Immature natural killer cell (primary cell): ENCODE measurements around the gene ZNF485. TPM values are rescaled to one million over a fixed set of nuclear protein-coding genes. Genes with fewer than 3 reads are reported as not detected.

Source experiments
- DNase-seq, 3 donors: peaks; one replicate each; pipeline ENCODE4 v3.0.0; 2022; ENCODE audit warnings: mixed read lengths in 1 of 3
- H3K27ac Mint-ChIP-seq, 6 donors: one replicate each; pipeline ENCODE4 v1.8.0; 2020; ENCODE audit warnings: mixed read lengths in 6 of 6, mild to moderate bottlenecking in 5 of 6, inconsistent platforms in 4 of 6, moderate library complexity in 3 of 6
- H3K27me3 Mint-ChIP-seq, 3 donors: one replicate each; pipeline ENCODE4 v1.8.0; 2020 to 2021; ENCODE audit warnings: low read depth in 3 of 3, mild to moderate bottlenecking in 3 of 3, mixed read lengths in 3 of 3, moderate library complexity in 3 of 3, inconsistent platforms in 1 of 3
- H3K36me3 Mint-ChIP-seq, 3 donors: one replicate each; pipeline ENCODE4 v1.8.0; 2020; ENCODE audit warnings: mixed read lengths in 3 of 3, inconsistent platforms in 2 of 3, mild to moderate bottlenecking in 2 of 3
- H3K4me1 Mint-ChIP-seq, 2 donors: one replicate each; pipeline ENCODE4 v1.8.0; 2020; ENCODE audit warnings: inconsistent platforms in 2 of 2, mild to moderate bottlenecking in 2 of 2, mixed read lengths in 2 of 2, moderate library complexity in 1 of 2
- H3K4me3 Mint-ChIP-seq, 5 donors: one replicate each; pipeline ENCODE4 v1.8.0; 2020; ENCODE audit warnings: mild to moderate bottlenecking in 5 of 5, mixed read lengths in 5 of 5, inconsistent platforms in 3 of 5, moderate library complexity in 3 of 5
- H3K9me3 Mint-ChIP-seq, 6 donors: one replicate each; pipeline ENCODE4 v1.8.0; 2020; ENCODE audit warnings: mild to moderate bottlenecking in 6 of 6, mixed read lengths in 6 of 6, inconsistent platforms in 4 of 6, moderate library complexity in 3 of 6
- polyA plus RNA-seq, 3 donors: library from polyadenylated mRNA; unstranded; fragments of 300-500 nt; fragmentation: Illumina TruSeq; gene quantifications; one replicate each; pipeline ENCODE4 v1.2.3, GENCODE V29; 2021

Gene ZNF485
- polyA plus RNA-seq, 3 donors from 2014 or later, result 2.4 to 6.4 TPM; not detected in 1

DNA sequence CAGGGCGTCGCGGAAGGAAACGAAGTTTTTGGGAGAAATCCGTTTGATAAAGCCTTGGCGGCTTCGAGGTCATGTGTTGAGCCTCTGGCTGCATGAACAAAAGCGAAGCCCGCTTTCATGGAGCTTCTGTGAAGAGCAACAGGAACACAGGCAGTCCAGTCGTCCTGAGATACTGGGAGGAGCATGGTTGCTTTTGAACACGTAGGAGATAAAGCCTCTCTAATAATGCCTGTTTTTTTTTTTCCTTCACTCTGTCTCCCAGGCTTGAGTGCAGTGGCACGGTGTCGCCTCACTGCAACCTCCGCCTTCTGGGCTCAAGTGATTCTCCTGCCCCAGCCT, 42.9 kb downstream of the ZNF485 start:
- Mint-ChIP-seq H3K4me1 (peaks cover 26 to 37% of the 10 kb centered on the region in 2 donors), H3K27ac (peak overlapping the region; percentile 81 to 92 (median 90)), H3K9me3 (peaks cover 22 to 33% (median 29%) of the 10 kb centered on the region in 6 donors), H3K27me3 (peaks cover 2 to 6% (median 6%) of the 10 kb centered on the region in 3 donors), H3K4me3 (peak overlapping the region; percentile 82 to 96 (median 94)), H3K36me3 (peaks cover 26 to 31% (median 27%) of the 10 kb centered on the region in 3 donors)
- DNase-seq, result no peak

DNA sequence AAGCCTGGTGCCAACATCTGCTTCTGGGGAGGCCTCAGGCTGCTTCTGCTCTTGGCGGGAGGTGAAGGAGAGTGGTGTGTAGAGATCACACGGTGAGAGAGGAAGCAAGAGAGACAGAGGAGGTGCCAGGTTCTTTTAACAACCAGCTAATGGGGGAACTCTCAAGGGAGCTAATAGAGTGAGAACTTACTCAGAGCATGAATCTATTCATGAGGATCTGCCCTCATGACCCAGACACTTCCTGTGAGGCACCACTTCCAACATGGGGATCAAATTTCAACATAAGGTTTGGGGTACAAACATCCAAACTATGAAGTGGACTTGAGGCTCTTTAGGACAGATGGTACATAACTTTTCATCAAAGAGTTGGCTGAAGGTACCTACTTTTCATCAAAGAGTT, 47.5 kb downstream of the ZNF485 start:
- Mint-ChIP-seq H3K4me3 (no peak overlapping the region), H3K4me1 (peaks cover 8 to 12% of the 10 kb centered on the region in 2 donors), H3K9me3 (no peaks in the 10 kb centered on the region), H3K36me3 (peaks cover 0 to 4% (median 0%) of the 10 kb centered on the region in 3 donors), H3K27ac (no peak overlapping the region), H3K27me3 (peaks cover 0 to 4% (median 3%) of the 10 kb centered on the region in 3 donors)
- DNase-seq, result no peak

DNA sequence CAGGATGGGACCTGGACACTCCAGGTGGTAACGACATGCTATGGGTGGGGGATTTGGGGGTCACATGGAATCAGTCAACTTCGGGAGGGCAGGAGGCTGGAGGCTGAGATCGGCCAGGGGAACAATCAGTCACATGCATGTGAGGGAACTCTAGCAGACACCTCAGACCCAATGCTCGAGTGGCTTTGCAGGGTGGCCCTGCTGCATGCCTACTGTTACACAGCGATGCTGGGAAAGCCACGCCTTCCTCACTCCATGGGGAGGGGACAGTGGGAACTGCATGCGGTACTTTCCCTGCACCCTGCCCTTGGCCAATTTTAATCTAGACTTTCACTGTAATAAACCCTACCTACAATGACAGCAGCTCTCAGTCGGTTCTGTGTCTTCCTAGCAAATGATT, 49.1 kb downstream of the ZNF485 start:
- Mint-ChIP-seq H3K27me3 (peaks cover 0 to 6% (median 1%) of the 10 kb centered on the region in 3 donors), H3K36me3 (peaks cover 0 to 4% (median 0%) of the 10 kb centered on the region in 3 donors), H3K9me3 (no peaks in the 10 kb centered on the region), H3K27ac (no peak overlapping the region), H3K4me1 (no peaks in the 10 kb centered on the region), H3K4me3 (no peak overlapping the region)
- DNase-seq, result no peak

DNA sequence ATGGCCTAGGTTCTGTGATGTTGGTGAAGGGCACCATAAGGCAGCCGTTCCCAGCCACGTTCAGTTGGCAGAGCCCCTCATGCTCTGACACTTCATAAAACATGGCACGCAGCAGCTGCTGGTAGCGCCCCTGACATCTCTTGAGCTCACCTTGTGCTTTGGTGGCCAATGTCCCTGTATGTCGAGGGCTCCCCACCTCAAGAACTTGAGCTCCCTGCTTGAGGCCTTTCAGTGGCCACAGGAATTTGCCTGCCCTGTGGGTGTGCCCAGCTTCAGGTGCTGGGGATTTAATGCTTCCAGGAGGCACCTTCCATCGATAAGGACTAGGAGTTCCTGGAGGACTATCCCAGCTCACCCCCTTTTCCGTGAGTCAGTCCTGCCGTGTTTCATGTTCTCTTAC, 52.0 kb downstream of the ZNF485 start:
- H3K4me1 Mint-ChIP-seq, result no peaks in the 10 kb centered on the region
- H3K36me3 Mint-ChIP-seq, result no peaks in the 10 kb centered on the region
- H3K27me3 Mint-ChIP-seq, result peaks cover 0 to 3% (median 2%) of the 10 kb centered on the region in 3 donors
- DNase-seq, result no peak
- H3K27ac Mint-ChIP-seq, result no peak overlapping the region
- H3K9me3 Mint-ChIP-seq, result no peaks in the 10 kb centered on the region
- no peak overlapping the region for H3K4me3 Mint-ChIP-seq

DNA sequence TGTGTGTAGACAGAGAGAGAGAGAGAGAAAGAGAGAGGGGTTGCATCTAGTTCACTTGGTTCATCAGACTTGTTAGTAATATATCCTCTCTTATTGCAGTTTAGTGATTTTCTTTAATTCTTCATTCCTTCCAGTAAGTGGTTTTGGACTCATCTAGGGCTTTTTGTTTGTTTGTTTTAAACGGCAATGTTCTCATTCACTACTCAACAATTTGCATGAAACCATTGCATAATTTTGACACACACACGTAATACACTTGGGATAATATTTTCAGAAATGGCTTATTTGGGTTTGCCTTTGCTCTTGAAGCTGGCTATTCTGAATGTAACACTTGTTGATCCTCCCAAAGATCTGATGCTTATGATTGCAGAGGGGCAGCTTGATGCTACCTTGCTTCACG, 58.8 kb downstream of the ZNF485 start:
- H3K4me1 Mint-ChIP-seq, result peaks cover 15 to 16% of the 10 kb centered on the region in 2 donors
- H3K9me3 Mint-ChIP-seq, result no peaks in the 10 kb centered on the region
- H3K27me3 Mint-ChIP-seq, result peaks cover 0 to 4% (median 4%) of the 10 kb centered on the region in 3 donors
- no peaks in the 10 kb centered on the region for H3K36me3 Mint-ChIP-seq
- no peak overlapping the region for H3K27ac Mint-ChIP-seq
- no peak for DNase-seq
- H3K4me3 Mint-ChIP-seq, result no peak overlapping the region

DNA sequence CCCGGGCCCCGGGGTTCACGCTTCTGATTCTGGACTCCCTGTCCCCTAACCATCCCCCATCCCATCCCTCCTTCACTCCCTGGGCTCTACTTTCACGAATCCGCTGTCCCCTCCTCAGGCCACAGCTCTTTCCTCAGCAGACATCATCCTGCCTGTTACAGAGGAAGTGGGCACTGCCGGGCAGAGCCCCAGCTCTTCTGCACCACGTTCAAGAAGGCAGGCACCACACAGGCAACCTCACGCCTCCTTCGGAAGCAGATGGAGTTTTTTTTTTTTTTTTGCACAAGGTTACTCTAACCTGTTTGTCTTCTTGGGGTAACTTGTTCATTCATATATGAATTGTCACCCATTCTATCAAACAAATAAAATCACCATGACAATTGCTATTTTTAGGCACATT, 60.3 kb downstream of the ZNF485 start:
- Mint-ChIP-seq H3K9me3 (no peaks in the 10 kb centered on the region), H3K36me3 (no peaks in the 10 kb centered on the region), H3K4me1 (peaks cover 17 to 18% of the 10 kb centered on the region in 2 donors), H3K27ac (peak overlapping the region in 4 of 6 donors; percentile 28 to 82 (median 64)), H3K27me3 (peaks cover under 1 to 5% (median 4%) of the 10 kb centered on the region in 3 donors), H3K4me3 (peak overlapping the region in 4 of 5 donors; percentile 10 to 66 (median 18))
- no peak for DNase-seq

DNA sequence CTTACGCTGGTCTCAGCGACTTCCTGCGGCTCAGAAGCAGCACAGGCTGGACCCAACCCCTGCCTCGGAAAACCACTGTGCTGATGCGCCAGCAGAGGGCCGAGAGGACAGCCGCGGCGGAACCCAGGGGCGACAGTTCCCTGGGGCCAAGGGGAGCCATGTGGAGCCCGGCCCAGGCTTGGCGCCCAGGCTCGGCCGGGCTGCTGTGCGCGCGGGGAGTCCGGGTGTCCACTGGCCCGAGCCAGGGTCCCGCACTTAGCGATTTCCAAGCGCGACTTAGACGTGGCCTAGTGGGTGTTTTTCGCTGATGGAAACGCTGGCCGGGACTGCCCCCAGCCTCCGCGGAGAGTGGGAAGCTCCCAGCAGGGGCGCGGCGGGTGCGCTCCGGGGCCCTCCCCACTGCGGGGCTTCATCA, 61.1 kb downstream of the ZNF485 start:
- DNase-seq, result peak; percentile 19 to 34 (median 32)
- H3K4me1 Mint-ChIP-seq, result peaks cover 18 to 21% of the 10 kb centered on the region in 2 donors
- peak overlapping the region in 1 of 6 donors; percentile 34 for H3K27ac Mint-ChIP-seq
- peak overlapping the region; percentile 49 to 72 (median 63) for H3K4me3 Mint-ChIP-seq
- peaks cover 3 to 6% (median 4%) of the 10 kb centered on the region in 3 donors for H3K27me3 Mint-ChIP-seq
- no peaks in the 10 kb centered on the region for H3K9me3 Mint-ChIP-seq
- no peaks in the 10 kb centered on the region for H3K36me3 Mint-ChIP-seq

Other genes starting within 250 kb of the ZNF485 start
- gene FXYD4, start 234.8 kb upstream of the ZNF485 start, polyA plus RNA-seq, result not detected
- gene HNRNPF, start 197.3 kb upstream of the ZNF485 start, polyA plus RNA-seq, result 100 to 1,000 TPM; 184 to 274 (median 203) TPM
- 10 to 100 TPM in 2 of 3 donors, 1 to 10 TPM in 1; 7.7 to 15.8 (median 13.0) TPM for gene ZNF487, start 169.3 kb upstream of the ZNF485 start, polyA plus RNA-seq
- under 1 TPM in 2 of 3 donors, not detected in 1; 0.43 to 0.83 TPM for gene ZNF239, start 31.8 kb upstream of the ZNF485 start, polyA plus RNA-seq
- 100 to 1,000 TPM in 2 of 3 donors, 10 to 100 TPM in 1; 97.4 to 139 (median 111) TPM for gene ZNF32, start 42.4 kb downstream of the ZNF485 start, polyA plus RNA-seq